ENCODE results near the gene SYK.

DNA sequence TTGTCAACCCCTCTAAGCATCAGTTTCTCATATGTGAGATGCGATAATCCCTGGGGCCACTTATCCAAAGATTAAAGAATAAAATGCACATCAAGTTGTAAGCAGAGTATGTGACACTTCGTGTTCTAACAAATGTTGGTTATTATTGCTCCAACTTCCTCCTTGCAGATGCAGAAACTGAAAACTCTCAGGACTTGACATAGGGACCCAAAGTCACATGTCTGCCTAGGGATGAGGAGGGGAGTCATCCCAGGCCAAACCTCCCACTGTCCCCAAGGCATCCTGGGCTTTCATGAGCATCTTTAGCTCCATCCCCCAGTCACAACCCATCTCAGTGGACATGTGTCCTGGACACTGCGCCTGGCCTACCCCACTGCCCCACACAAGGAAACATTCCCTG is 27.5 kb upstream of the SYK start:
- TF ChIP-seq, protein P1, sequence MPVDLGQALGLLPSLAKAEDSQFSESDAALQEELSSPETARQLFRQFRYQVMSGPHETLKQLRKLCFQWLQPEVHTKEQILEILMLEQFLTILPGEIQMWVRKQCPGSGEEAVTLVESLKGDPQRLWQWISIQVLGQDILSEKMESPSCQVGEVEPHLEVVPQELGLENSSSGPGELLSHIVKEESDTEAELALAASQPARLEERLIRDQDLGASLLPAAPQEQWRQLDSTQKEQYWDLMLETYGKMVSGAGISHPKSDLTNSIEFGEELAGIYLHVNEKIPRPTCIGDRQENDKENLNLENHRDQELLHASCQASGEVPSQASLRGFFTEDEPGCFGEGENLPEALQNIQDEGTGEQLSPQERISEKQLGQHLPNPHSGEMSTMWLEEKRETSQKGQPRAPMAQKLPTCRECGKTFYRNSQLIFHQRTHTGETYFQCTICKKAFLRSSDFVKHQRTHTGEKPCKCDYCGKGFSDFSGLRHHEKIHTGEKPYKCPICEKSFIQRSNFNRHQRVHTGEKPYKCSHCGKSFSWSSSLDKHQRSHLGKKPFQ (CRISPR knock-in tag; IDR thresholded peaks at IDR 0.05; ENCODE audit: insufficient replicate concordance), result no peak
- TF ChIP-seq BRCA1 (CRISPR knock-in tag; IDR thresholded peaks at IDR 0.05) (no peak), RFX5 (IDR thresholded peaks at IDR 0.05; ENCODE audit: low read depth, low read length) (no peak), EP300 (IDR thresholded peaks at IDR 0.05; ENCODE audit: low read depth in 2 of 2, low read length in 2 of 2) (no peak), EP300 (CRISPR knock-in tag; IDR thresholded peaks at IDR 0.05; ENCODE audit: borderline replicate concordance) (no peak)
